Measurements from ENCODE around the gene TCL1B. TPM values are rescaled to one million over a fixed set of nuclear protein-coding genes. Genes with fewer than 3 reads are reported as not detected.

TCL1B gene
- polyA plus RNA-seq, 10 donors = 0.11 to 0.13 TPM; not detected in 8

- DNase-seq = no peak
These were observed 19.8 kb upstream of the TCL1B start for GRCh38 chr14:95666450-95666849.

DNA sequence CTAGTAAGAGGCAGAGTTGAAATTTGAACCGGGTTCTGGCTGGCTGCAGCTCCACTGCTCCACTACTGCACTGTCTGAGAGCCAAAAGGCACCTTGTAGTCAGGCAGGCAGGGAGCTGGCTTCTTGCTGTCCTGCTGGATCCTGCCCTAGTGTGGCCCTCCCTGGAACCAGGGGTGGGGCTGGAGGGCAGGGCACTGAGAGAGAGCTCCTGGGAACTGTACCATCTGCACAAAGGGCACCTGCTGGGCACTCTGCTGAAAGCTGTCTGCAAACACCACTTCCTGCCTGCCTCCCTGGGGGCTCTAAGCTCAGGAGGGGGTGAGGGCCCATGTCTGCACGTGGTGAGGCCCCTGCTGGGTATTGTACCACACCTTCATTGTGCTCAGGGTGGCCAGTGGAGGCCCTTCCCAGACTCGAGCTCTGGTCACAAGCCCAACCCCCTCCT, 19.0 kb upstream of the TCL1B start:
- no peak for DNase-seq

DNA sequence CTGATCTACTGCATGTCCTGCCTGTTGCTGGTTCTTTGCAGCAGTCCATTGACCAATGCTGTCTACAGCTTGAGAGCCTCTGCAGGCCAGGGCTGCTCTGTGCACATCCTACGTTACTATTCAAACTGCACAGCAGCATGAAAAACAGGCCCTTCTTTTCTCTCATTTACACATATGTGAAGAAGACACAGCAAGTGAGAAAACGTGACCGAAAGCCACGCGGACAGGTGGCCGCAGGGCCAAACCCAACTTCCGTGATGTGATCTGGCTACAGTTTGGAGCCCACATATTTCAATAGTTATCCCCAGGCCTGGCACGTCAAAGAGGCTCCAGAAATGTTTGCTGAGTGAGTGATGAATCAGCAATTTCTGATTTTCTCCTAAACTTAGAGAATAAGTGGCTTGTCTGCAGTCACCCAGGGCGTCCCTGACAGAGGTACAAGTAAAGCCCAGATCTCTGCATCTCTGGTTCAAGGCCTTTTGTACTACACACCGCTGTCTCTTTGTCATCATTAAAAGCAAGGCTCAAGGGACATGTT, 17.9 kb upstream of the TCL1B start:
- no peak for DNase-seq

DNA sequence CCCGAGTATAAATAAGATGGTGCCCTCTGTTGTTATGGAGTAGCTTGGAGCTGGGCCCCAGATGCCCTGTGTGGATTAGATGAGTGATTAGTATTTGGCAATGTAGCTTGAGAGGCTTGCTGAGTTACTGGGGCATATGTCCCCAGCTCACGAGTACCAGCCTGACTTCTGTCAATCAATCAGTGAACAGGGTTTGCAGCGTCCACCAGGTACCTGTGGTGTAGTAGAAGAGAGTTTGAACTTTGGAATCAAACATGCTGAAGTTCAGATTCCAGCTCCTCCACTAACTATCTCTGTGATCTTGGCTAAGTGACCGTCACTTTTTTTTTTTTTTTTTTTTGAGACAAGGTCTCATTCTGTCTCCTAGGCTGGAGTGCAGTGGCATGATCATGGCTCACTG, 11.6 kb upstream of the TCL1B start:
- DNase-seq = no peak

- no peak for DNase-seq
These were observed 10.7 kb upstream of the TCL1B start for GRCh38 chr14:95675486-95675885.

DNA sequence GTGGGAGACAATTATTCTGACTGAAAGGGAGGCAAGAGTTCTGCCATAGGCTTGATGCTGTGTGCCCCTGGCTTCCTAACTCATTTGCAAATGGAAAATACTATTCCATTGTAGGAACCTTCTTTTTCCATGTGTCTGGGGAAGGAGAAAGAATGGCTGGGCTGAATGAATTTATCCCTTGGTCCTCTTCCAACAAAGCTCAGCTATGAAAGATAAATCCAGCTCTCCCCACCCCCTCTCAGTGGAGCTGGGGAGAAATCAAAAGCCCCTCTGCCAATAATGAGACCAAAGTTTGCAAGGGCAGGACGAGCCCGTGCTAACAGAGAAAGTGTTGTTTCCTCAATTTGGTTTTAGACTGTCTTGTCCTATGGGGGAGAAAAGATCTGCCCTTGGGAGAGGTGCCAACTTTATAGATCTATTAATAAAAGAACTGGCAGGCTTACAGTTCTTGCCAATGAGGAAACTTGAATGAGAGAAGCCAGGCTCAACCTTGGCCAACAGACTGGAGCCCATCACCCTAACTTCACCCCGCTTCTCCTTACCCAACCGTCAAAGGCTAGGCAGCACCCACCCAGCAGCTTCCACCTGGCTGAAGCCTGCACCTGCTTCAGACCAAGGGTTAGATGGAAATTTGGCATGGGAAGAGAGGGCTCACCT, 8.9 kb upstream of the TCL1B start:
- no peak for DNase-seq

GRCh38 chr14:95679148-95679815, 6.9 kb upstream of the TCL1B start:
- DNase-seq = no peak

DNA sequence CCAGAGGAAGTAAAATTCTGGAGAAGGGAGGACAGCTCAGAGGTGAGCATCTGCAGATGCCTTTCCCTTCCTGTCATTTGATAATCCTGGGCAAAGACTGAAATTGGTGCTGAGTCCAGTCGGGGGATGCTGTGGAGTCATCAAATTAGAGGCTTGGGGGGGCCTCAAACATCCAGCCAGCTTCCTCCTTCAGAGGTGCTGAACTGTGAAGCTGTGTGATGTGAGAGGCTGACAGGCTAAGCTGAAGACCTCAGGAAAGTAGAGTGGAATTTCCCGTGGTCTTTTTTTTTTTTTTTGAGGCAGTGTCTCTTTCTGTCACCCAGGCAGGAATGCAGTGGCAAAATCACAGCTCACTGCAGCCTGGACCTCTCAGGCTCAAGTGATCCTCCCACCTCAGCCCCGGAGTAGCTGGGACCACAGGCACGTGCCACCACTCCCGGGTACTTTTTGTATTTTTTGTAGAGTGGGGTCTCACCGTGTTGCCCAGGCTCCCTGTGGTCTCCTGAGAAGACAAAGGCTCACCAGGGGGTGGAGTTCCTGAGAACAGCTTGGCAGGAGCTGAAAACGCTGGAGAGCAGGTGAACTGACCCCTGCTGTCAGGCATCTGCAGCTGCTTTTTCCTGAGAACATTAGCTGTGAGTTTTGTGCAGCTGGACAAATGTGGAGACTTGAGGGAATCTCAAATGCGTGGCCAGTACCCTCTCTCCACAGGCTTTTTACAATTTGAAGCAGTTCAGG, 6.1 kb upstream of the TCL1B start:
- no peak for DNase-seq

GRCh38 chr14:95681153-95681552, 5.1 kb upstream of the TCL1B start:
- DNase-seq = no peak

DNA sequence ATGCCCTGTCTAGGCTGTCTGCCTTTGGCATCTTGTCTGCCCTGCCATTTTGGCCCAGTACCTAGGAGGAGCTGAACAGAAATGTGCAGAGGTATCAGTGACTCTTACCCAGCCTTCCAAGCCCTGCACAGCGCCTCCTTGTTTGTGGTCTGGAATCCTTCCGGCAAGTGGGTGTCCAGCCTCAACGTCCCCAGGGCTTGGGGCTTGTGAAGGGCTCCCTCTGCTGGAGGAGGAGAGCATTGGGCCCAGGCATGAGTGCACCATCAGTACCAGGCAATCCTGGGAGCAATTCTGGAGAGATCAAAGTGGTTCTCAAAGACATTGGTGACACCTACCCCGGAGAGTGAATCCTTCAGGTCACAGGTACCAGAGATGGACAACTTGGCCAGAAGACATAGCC, 2.4 kb upstream of the TCL1B start:
- no peak for DNase-seq

GRCh38 chr14:95686935-95687334, 709 bp downstream of the TCL1B start:
- no peak for DNase-seq

DNA sequence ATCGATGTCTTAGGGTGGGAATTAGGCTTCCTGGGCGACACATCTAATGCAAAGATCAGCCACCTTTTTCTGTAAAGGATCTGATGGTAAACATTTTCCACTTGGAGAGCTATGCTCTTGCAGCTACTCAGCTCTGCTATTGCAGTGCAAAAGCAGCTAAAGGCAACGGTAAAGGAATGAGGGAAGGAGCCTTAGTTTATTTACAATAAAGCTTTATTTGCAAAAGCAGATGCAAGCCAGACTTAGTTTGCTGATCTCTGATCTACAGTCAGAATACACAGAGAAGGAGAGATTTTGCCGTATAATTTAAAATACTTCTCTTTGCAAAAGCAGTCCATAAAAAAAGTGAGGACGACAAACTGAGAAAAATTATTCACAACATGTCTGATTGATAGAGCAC, 3.2 kb downstream of the TCL1B start:
- no peak for DNase-seq

DNA sequence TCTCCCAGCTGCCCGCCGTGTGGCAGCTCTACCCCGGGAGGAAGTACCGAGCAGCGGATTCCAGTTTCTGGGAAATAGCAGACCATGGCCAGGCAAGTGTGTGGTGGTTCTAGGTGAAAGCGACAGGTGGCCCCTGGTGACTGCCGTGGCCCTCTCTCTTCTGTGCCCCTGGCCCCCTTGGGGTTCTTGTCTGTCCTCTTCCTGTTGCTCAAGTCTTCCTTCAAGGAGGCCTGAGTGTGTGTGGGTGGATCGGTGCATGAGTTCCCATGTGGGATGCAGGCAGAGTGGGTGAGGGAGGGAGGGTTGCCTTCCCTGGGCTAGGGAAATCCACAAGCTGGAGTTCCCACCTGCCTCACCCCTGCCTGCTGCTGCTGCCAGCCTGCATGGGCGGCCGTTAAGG, 4.6 kb downstream of the TCL1B start:
- DNase-seq = no peak

DNA sequence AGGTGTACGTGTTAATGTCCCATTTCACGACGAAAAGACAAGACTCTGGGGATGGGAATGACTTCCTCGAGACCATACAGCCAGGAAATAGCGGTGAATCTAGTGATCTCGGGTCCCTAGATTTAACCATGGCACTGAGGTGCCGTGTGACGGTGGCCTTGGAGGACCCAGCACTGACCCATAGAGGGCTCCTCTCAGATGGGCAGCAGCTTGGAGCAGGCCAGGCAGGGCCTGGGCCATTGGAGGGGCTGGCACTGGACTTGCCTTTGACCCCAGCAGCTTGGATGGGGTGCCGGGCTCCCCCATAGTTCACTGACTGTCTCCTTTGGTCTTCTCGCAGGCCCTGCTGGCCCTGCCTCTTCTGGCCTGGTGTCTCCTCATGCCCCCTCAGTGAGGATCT, 5.4 kb downstream of the TCL1B start:
- no peak for DNase-seq

GRCh38 chr14:95692109-95692508, 5.9 kb downstream of the TCL1B start:
- DNase-seq = no peak

DNA sequence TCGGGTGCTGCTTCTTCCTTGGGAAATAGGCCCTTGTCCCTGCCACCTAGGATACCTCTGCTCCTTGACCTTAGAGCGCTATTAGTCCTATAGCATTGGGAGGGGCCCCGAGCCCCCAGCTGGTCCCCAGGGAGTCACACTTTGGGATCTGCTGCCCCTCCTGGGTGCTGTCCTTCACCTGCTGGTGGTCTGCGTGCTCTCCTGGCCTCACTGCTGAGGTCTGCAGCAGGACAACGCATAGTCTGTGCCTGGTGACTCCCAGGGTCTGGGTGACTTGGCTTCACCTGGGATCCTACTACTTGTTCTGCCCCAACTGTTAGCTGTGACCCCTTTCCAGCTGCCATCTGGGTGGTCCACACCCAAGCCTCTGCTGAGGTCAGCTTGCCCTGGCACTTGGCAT, 8.8 kb downstream of the TCL1B start:
- DNase-seq = no peak

DNA sequence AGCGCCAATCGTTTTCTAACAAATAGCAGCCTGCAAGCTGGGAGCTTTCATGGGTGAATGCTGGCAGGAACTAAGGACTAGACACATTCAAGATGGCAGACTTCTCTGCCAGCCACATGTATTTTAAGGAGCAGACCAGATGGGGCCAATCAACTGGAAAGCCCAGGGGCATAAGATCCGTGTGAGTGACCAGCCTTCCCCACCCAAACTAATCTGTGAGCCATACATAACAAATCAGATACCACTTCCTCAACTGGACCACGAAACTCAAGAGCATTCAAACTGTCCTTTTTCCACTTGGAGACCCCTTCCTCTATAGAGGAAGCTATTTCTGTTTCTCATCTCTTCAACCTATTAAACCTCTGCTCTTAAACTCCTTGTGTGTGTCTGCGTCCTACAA, 9.7 kb downstream of the TCL1B start:
- DNase-seq = no peak

DNA sequence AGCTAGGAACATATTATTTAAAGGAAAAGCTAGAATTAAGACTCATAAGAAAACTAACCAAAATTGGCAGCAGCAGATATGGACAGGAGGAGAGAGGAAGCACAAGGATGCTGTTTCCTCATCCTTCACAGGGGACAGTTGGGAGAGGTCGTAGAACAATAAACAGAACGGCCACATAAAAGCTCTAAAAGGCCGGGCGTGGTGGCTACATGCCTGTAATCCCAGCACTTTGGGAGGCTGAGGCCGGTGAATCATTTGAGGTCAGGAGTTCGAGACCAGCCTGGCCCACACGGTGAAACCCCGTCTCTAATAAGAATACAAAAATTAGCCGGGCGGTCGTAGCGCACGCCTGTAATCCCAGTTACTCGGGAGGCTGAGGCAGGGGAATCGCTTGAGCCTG, 10.5 kb downstream of the TCL1B start:
- DNase-seq = no peak

DNA sequence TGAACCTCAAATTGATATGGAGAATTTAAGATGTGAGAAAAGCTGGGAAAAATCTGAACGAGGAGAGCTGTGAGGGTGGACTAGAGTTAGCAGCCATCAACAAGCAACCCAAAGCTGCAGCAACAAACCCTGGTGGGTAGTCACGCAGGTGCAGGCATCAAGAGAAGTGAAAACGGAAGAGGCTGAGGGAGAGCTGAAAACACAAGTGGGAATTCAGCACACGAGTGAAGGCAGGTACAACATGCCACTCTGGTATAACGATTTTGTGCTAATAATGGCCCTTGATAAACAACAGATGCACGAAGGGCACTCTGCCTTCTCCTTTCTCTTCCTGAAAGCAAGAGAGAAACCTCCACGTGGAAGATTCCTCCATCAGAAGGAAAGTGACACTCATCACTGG, 11.5 kb downstream of the TCL1B start:
- no peak for DNase-seq

DNA sequence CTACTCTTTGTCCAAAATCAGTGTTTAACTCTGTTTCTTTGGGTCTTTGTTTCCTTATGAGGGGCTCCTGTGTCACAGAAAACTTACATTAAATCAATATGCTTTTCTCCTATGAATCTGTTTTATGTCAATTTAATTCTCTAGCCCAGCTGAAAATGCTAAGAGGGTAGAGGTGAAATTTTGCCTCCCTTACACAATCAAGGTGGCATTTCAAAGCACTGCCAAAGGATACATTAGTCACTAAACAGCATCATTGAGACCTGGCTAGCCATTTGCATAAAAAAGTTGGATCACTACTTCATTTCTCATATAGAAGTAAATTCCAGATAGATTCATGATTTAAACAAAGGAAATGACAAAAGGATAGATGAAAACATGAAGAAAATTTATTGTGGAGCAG, 12.1 kb downstream of the TCL1B start:
- no peak for DNase-seq

DNA sequence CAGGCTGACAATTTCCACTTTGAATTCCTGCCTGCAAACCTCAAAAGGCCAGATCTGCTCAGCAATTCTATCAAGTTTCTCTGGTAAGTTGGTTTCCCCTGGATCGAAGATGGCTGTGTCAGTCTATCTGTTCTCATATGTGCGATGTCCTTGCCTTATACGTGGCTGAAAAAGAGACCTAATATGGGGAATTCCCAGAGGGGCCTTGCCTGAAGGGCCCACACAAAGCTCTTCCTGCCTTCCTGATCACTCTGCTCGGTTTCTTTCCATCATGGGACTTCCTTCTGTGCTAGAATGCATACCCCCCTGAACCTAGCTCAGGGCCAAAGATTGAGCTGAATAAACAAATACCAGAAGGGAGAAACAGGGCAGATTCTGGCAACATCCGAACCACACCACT, 13.2 kb downstream of the TCL1B start:
- no peak for DNase-seq

GRCh38 chr14:95700221-95700976, 14.2 kb downstream of the TCL1B start:
- no peak for DNase-seq
